DMS53 treated with DMSO at 0.1 percent for 48 hours (cell line): Measurements from ENCODE around the gene CYP24A1.

Source experiments
- DNase-seq: peaks from one replicate; lab custom pipeline; 2025; ENCODE audit not compliant: unreplicated experiment; lab: John Stamatoyannopoulos, UW

CYP24A1 gene

DNA sequence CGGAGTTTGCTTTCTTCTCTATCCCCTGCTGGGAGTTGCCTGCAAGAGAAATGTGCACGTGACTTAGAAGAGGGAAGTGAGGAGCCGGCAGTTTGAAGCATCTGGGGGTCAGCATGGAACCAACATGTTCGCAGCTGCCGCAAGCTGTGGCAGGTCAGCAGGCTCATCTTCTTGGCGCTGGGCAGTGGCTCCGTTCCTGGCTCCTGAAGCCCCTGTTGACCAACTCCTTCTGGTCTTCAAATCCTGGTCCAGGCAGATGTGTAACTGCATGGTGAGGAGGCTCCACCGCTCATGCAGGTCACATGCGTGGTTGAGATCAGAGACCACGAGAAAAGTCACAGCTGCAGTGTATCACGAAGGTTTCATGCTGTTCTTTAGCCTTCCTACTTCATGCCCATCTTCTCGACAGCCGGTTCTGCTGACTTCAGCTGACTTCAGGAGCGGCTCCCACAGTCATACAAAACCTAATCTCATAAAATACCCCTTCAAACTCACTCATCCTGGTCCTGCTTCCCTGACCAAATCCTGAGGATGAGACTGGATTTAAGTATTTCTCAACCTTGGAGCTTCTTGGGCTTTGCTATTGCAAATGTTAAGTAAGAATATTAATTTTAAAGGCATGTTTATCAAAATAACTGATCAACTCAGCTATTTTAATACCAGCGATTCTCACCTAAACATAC, 58.5 kb downstream of the CYP24A1 start:
- DNase-seq = no peak

DNA sequence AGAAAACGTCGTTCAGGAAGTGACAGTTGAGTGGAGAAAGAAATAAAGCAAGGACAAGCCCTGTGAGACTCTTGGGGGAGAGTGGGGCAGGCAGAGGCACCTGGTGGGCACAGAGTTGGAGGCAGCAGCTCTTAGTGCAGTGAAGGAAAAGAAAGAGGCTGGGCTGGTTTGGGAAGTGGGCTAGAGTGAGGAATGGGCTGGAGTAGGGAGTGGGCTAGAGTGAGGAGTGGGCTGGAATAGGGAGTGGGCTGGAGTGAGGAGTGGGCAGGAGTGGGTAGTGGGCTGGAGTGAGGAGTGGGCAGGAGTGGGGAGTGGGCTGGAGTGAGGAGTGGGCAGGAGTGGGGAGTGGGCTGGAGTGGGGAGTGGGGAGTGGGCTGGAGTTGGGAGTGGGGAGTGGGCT, 59.7 kb downstream of the CYP24A1 start:
- DNase-seq = no peak

DNA sequence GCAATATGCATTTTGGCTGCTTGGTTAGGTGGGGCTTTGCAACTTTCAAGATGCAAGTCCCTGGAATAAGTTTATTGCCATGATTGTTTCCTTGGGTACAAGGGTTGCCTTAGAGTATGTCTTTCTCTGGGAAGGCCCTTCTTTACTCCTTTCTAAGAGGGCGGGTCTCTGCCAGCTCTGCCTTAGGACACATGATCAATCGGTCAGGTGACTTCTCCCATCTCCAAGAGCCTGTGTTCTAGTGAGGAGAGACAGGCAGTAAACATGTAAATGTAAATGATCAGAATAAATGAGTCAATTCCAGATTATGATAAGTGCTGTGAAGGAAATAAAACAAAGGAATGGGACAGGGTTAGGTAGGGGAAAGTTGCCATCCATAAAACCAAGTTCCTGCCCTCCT, 60.2 kb downstream of the CYP24A1 start:
- DNase-seq = no peak

DNA sequence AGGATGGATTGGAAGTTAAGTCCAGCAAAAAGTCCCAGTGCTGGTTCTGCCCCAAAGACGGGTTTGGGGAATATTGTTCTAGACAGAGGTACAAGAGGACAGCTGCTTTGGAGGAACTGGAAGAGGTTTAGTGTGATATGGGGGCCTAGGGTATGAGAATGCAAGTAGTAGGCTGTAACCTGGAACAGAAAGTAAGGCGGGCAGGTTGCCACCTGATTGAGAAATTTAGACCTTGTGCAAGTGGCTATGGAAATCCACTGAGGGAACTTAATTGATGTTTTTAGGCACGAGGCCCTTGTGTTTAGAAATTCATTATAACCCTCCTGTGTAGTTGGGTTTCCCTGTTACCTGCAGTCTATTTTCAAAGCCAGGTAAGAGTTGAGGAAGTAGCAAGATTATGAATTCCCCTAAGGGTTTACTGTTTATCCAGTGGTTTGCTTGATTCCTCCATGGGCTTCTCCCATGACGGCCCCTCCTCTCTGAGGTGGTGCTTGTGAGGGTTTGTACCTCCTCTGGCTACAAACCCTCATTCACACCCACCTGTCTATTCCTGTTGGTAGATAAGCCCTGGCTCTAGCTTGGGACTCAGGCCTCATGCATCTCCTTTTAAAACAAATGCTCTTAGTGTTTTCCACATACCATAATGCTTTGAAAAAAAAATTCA, 61.4 kb downstream of the CYP24A1 start:
- no peak for DNase-seq

DNA sequence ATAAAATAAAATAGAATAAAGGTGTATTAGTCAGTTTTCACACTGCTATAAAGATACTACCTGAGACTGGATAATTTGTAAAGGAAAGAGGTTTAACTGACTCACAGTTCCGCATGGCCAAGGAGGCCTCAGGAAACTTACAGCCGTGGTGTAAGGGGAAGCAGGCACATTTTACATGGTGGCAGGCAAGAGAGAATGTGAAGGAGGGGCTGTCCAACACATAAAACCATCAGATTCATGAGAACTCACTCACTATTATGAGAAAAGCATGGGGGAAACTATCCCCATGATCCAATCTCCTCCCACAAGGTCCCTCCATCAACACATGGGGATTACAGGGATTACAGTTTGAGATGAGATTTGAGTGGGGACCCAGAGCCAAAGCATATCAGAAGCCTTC, 62.3 kb downstream of the CYP24A1 start:
- DNase-seq = no peak

DNA sequence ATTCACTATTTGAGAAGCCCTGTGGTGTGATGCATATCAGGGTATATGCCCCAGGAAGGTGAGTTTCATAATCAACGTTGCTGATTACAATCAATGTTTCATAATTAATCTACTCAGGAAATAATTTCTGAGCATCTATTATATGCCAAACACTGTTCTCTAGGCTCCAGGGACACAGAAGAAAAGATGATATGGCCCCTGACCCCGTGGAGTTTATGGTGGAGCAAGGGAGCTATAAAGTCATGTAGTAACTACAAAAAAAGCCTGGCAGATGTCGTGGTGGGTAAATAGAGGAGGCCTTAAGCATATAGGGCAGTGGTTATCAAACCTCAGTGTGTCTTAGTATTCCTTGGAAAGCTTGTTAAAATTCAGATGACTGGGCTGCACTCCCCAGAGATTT, 63.3 kb downstream of the CYP24A1 start:
- no peak for DNase-seq

DNA sequence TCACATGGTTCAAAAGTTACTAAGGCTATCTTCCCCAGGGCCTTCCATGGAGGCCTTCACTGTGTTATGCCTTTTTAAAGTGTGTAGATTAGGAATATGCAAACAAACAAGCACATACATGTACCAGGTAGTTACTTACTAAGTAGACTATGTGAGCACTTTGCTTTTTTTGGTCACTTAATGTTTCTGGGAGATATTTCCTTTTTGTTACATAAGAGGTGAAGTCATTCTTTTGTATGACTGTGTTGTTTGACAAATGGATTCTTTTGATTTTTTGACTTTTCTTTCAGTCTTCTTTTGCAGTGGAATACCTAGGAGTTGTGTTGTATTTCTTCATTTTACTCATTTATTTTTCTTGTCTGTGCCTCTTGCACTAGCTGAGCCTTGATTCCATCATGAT, 63.7 kb downstream of the CYP24A1 start:
- no peak for DNase-seq

DNA sequence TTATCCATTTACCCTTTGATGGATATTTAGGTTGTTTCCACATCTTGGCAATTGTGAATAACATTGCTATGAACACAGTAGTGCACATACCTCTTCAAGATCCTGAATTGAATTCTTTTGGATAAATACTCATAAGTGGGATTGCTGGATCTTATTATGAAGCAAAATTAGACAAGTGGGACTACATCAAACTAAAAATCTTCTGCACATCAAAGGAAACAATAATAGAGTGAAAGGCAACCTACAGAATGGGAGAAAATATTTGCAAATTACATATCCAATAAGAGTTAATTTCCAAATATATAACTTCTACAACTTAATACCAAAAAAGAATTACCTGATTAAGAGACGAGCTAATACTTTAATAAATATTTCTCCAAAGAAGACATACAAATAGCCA, 65.0 kb downstream of the CYP24A1 start:
- no peak for DNase-seq

DNA sequence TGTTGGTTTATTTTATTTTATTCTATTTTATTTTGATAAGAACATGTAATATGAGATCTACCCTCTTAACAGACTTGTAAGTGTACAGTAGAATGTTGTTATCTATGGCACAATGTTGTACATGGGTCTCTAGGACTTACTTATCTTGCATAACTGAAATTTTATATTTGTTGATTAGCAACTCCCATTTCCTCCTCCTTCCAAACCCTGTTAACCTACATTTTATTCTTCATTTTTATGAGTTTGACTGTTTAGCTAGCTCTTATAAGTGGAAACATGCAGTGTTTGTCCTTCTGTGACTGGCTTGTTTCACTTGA, 65.5 kb downstream of the CYP24A1 start:
- no peak for DNase-seq

DNA sequence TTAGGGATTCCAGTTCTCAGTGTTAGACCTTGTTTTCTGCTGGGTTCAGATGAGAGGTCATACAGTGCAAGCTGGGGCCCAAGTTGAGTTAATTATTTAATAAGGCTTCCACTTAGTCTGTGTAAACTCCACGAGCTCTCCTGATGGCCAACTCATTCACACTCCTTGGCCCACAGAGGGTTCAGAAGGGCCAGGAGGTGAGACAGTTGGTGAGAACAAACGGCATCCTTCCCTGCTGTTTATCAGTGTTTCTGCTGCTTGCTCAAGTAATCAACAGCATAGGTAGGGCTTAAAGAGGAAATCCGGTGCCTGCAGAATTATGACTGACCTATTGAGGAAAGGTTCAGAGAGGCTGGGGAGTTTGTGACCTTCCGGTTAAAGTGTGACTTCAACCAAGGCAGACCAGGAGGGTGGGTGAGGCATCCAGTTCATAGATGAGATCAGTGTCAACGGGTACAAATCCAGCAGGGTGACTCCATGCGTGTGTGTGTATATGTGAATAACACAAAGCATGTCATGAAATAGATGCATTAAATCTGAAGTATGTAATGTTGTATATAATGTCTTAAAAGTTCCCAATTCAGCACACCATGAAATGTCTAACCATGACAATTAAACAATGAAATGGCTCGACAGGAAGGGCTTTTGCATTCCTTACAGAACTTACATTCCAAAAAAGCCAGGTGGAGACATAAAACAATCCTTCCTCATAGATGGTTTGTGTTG, 66.0 kb downstream of the CYP24A1 start:
- no peak for DNase-seq

DNA sequence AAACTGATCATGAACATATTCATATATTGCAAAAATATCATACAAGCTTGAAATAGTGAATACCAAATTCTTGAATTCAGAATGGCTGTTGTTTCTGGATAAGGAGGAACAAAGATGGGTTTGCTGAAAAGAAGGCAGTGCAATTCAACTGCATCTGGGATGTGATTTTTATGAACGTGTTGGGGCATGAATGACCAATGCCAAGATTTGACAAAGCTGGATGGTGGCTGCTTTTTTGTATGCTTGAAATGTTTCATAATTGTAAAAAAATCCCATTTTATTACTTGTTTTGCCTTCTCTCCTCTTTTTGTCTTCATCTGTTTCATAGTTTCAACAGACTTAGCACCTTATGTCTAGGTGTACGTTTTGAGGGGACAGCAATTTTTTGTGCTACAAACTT, 66.6 kb downstream of the CYP24A1 start:
- DNase-seq = no peak

DNA sequence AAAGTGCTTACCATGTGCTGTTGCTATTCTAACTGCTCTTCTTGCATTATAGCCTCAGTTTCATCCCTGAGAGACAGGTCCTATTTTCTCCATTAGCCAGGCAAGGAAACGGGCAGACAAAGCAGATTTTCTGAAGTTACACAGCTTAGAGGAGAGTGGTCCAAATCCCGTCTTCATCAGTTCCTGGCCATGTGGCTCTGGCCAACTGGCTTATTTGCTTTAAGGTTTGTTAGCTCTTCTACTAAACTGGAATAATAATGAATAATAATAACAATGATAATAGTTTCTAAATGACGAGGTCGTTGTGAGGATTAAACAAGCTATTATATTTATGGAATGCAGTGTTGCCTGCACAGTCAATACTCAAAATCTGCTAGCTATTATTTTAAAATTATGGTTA, 67.6 kb downstream of the CYP24A1 start:
- no peak for DNase-seq

DNA sequence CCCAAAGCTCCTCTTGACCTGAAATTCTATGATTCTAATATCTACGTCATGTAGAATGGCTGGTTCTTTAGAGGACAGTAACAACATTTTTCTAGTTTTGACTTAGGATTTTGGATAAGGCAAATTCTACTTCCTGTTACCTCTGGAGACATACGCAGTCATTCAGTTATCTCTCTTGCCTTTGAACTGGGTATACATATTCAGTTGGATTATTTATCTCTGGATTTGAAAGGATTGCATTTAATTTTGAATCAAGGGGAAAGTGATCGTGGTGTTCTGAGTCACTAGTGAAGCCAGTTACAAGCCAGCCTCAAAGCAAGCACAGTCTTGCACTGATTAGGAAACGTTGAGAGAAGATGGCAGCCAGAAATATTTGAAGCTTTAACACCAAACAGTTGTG, 68.1 kb downstream of the CYP24A1 start:
- no peak for DNase-seq

DNA sequence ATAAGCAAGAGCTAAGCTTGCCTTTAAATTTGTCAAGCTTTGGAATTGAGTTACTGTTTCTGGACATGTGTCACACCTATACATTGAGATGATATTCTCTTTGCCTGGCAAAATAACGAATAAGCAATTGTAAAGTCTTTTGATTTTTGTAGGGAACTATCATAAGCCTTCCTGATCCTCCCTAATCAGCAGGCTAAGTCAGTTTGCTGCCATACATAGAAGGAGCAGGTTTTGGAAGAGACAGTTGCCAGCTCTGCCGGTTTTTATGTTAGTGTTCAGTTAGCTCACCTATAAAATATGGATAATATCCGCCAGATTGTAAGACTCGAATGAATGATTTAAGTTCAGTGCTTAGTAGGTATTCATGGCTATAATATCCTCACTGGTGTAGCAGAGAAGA, 69.0 kb downstream of the CYP24A1 start:
- DNase-seq = no peak

DNA sequence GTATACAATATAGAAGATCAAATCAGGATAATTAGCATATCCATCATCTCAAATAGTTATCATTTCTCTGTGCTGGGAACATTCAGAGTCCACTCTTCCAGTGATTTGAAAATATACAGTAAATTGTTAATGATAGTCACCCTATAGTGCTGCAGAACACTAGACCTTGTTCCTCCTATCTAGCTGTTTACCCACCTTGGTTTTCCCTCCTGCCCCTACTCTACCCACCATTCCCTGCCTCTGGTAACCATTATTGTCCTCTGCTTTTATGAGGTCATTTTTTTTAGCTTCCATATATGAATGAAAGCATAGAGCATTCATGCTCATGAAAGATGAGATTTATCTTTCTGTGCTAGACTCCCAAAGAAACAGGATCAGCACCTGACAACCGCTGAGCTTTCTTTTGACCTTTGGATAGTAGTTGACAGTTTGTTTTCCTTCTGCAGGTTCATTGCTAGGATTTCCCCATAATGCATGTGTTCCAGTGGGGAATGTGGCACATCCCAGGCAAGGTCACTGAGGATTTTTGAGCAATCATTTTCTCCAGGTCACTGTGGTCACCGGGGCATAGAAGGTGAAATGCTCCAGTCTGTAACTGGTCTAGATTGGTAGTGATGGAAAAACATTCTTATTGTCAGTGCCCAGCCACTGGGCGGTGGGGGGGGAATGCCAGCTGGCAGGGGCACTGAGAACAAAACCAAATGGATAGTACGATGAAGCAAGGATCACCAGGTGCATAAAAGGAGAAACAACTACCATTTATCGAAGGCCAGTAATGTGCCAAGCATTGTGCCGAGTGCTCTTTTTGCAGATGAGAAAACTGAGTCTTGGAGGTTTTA, 69.8 kb downstream of the CYP24A1 start:
- DNase-seq = no peak
